HS-5 (cell line): ENCODE data around the gene NUDCD3.

ENCODE experiments used
- DNase-seq: peaks from one replicate; pipeline ENCODE4 v3.0.0-alpha.2; 2012; ENCODE audit warnings: low read depth

Gene NUDCD3

GRCh38 chr7:44398953-44399574, 91.4 kb downstream of the NUDCD3 start:
- no peak for DNase-seq

GRCh38 chr7:44398511-44398911, 91.9 kb downstream of the NUDCD3 start:
- DNase-seq: no peak

GRCh38 chr7:44396931-44397545, 93.4 kb downstream of the NUDCD3 start:
- no peak for DNase-seq

GRCh38 chr7:44396496-44396895, 94.0 kb downstream of the NUDCD3 start:
- no peak for DNase-seq

- no peak for DNase-seq
These were observed 95.4 kb downstream of the NUDCD3 start for GRCh38 chr7:44395067-44395466.

- no peak for DNase-seq
These were observed 95.8 kb downstream of the NUDCD3 start for GRCh38 chr7:44394636-44395035.

- no peak for DNase-seq
These were observed 96.4 kb downstream of the NUDCD3 start for GRCh38 chr7:44394112-44394447.

- DNase-seq: no peak
These were observed 97.0 kb downstream of the NUDCD3 start for GRCh38 chr7:44393238-44394111.

- no peak for DNase-seq
These were observed 97.8 kb downstream of the NUDCD3 start for GRCh38 chr7:44392618-44393010.

- DNase-seq: no peak
These were observed 98.5 kb downstream of the NUDCD3 start for GRCh38 chr7:44391746-44392617.

GRCh38 chr7:44391171-44391570, 99.3 kb downstream of the NUDCD3 start:
- DNase-seq: no peak

GRCh38 chr7:44390701-44391100, 99.8 kb downstream of the NUDCD3 start:
- no peak for DNase-seq

- DNase-seq: no peak
These were observed 102.1 kb downstream of the NUDCD3 start for GRCh38 chr7:44388089-44388970.

GRCh38 chr7:44387389-44387788, 103.1 kb downstream of the NUDCD3 start:
- DNase-seq: no peak

GRCh38 chr7:44386139-44386913, 104.1 kb downstream of the NUDCD3 start:
- no peak for DNase-seq

GRCh38 chr7:44385434-44386138, 104.9 kb downstream of the NUDCD3 start:
- DNase-seq: no peak

- DNase-seq: no peak
These were observed 105.6 kb downstream of the NUDCD3 start for GRCh38 chr7:44384586-44385433.

- peak; percentile 70 for DNase-seq
These were observed 106.9 kb downstream of the NUDCD3 start for GRCh38 chr7:44383566-44383965.
